Ovary (tissue), 9 donors: ENCODE data around the gene PHF21A. TPM values are rescaled to one million over a fixed set of nuclear protein-coding genes. Genes with fewer than 3 reads are reported as not detected.

Experiments
- DNase-seq, 5 donors: peaks; one replicate each; pipeline ENCODE4 v3.0.0-alpha.2; 2019 to 2020
- H3K27ac ChIP-seq, 2 donors: fragments of 200-600 bp; one replicate each; pipeline versions ENCODE4 v1.5.1 to v1.8.0; 2019 to 2022
- H3K27me3 ChIP-seq: fragments of 200-600 bp; one replicate; pipeline ENCODE4 v1.8.0; 2022
- H3K36me3 ChIP-seq: fragments of 200-600 bp; sonication (generic); one replicate; pipeline ENCODE4 v1.5.1; 2019
- H3K4me1 ChIP-seq: one replicate; pipeline ENCODE4 v1.8.1; 2013; ENCODE audit warnings: mild to moderate bottlenecking, moderate library complexity; ENCODE audit not compliant: insufficient read depth
- H3K4me3 ChIP-seq: fragments of 200-600 bp; sonication (generic); one replicate; pipeline ENCODE4 v1.5.1; 2017
- H3K9me3 ChIP-seq, 2 donors: fragments of 200-600 bp in 1 of 2; sonication (generic) in 1 of 2; one replicate each; pipeline versions ENCODE4 v1.5.1 to v1.8.1; 2013 to 2019; ENCODE audit warnings: mild to moderate bottlenecking in 1 of 2, moderate library complexity in 1 of 2
- EP300 ChIP-seq: sonication (generic); formaldehyde crosslinking; IDR thresholded peaks from one replicate; pipeline ENCODE4 v1.6.1; 2017; ENCODE audit warnings: antibody characterized with exemption
- POLR2A ChIP-seq: fragments of 450-650 bp; IDR thresholded peaks from one replicate; pipeline ENCODE4 v1.6.1; 2017; ENCODE audit warnings: antibody characterized with exemption, mild to moderate bottlenecking, moderate library complexity
- WGBS, 3 donors: extraction: QIAGEN DNeasy Blood & Tissue Kit in 1 of 3; methylation state at CpG; one replicate each; pipeline versions ENCODE4 v1.1.5 to v1.1.7; 2013 to 2017; 5-methylcytosine and 5-hydroxymethylcytosine counted together
- intact Hi-C, 4 donors: fragments of 100-400 bp; cut with DNase I; formaldehyde crosslinking; loops; one replicate each; pipeline versions ENCODE4 v1.11.0 to v1.15.1; 2022 to 2023
- polyA plus RNA-seq, 2 donors: library from polyadenylated mRNA; stranded (reverse); fragments of 200-250 nt in 1 of 2; fragments of 350-450 nt in 1 of 2; fragmentation: Illumina TruSeq in 1 of 2; extraction: RNeasy Lipid Tissue Mini Kit (QIAGEN cat#74804) in 1 of 2; gene quantifications; one replicate each; pipeline ENCODE4 v1.2.3, GENCODE V29; 2013 to 2014
- total RNA-seq, 7 donors: library from RNA; depleted of rRNA in 2 of 7; stranded (reverse); fragments of >200 nt in 2 of 7; fragmentation: NEBNext Ultra II Directional in 3 of 7; extraction: Animal tissue kit (Norgen Biotek cat#: 25700) in 3 of 7; gene quantifications; one replicate each; pipeline versions ENCODE4 v1.1.0 to v1.2.4, GENCODE V29; 2016 to 2023
- TF ChIP-seq, protein P1 (sequence below), 3 donors: fragments of 450-650 bp in 2 of 3; fragments of 200-600 bp in 1 of 3; IDR thresholded peaks; one replicate each; pipeline versions ENCODE4 v1.5.1 to v1.8.0; 2016 to 2022; ENCODE audit warnings: antibody characterized with exemption in 3 of 3, mild to moderate bottlenecking in 1 of 3
- donor health status: DM: no; HTN: no; CAD: no; lungs with moderate emphysema.
- donor health status: DM: no; HTN: no; CAD: no.
- donor health status: Bipolar disorder and iron deficiency.
- donor health status: DM: yes; HTN: yes; CAD: no.
- donor health status: DM: no; HTN: no; CAD: no.
- donor health status: DM: yes; HTN: yes; CAD: no.

The PHF21A gene
- total and polyA plus RNA-seq, 9 donors = 20.6 to 76.0 (median 58.2) TPM

- intact Hi-C loops = no loop called here
- H3K9me3 ChIP-seq = no peaks in the 10 kb centered on the region
- no peak overlapping the region for H3K27ac ChIP-seq
- no peaks in the 10 kb centered on the region for H3K4me1 ChIP-seq
- WGBS, 3 donors = 18 to 34% (median 22%) methylated on average over 4 of the region's 4 CpGs
- TF ChIP-seq, protein P1, sequence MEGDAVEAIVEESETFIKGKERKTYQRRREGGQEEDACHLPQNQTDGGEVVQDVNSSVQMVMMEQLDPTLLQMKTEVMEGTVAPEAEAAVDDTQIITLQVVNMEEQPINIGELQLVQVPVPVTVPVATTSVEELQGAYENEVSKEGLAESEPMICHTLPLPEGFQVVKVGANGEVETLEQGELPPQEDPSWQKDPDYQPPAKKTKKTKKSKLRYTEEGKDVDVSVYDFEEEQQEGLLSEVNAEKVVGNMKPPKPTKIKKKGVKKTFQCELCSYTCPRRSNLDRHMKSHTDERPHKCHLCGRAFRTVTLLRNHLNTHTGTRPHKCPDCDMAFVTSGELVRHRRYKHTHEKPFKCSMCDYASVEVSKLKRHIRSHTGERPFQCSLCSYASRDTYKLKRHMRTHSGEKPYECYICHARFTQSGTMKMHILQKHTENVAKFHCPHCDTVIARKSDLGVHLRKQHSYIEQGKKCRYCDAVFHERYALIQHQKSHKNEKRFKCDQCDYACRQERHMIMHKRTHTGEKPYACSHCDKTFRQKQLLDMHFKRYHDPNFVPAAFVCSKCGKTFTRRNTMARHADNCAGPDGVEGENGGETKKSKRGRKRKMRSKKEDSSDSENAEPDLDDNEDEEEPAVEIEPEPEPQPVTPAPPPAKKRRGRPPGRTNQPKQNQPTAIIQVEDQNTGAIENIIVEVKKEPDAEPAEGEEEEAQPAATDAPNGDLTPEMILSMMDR (IDR thresholded peaks at IDR 0.05) = no peak
- no peak for TF ChIP-seq POLR2A
- TF ChIP-seq EP300 = no peak
- H3K36me3 ChIP-seq = no peaks in the 10 kb centered on the region
- no peaks in the 10 kb centered on the region for H3K27me3 ChIP-seq
- DNase-seq = no peak
- H3K4me3 ChIP-seq = no peak overlapping the region
Measured at GRCh38 chr11:45973601-45974000, 147.7 kb downstream of the PHF21A start.

DNA sequence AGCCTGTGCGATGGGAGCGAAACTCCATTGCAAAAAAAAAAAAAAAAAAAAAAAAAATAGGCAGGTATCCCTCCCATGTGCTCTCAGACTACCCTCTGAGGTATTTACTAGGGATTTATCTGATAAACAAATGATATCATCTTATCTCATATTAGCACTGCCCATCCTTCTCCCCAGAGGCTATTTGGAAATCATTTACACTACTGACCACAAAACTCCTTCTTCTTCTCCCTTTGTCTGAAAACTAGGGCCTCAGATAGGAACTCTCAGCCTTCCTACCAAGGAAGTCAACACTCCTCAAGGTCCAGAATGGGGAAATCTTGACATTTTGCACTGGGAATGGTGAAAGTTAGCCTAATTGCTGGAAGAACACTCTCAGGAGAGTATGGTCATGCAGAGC lies 152.4 kb downstream of the PHF21A start:
- intact Hi-C loops = loop anchor here in 3 of 4 donors (5.0 to 10.0 kb wide), 5 partner anchors 33 to 336 kb away; no protein-coding TSS in a partner anchor

DNA sequence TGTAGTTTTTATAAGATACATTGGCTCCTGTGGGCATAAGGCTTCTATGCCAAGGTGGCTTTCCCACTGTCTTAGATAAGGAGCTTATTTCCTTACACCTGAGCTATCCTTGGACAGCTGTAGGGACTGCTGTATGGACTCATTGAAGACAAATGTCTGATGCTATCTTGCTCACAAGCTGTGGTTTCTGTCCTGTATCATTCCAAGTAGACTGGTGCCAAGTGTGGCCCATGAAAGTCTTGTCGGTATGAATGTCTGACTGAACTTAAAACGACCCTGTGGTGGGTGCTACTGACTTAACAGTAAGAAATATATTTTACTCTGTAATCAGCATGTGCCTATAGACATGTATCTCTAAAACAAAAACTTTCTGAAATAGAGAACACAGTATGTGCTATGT lies 153.7 kb downstream of the PHF21A start:
- no peak overlapping the region for H3K4me3 ChIP-seq
- H3K27me3 ChIP-seq = no peaks in the 10 kb centered on the region
- no peaks in the 10 kb centered on the region for H3K4me1 ChIP-seq
- TF ChIP-seq POLR2A = no peak
- TF ChIP-seq, protein P1 (IDR thresholded peaks at IDR 0.05) = no peak
- TF ChIP-seq EP300 = no peak
- no peaks in the 10 kb centered on the region for H3K9me3 ChIP-seq
- no peak for DNase-seq
- H3K36me3 ChIP-seq = no peaks in the 10 kb centered on the region
- 57 to 75% (median 73%) methylated on average over 2 of the region's 2 CpGs for WGBS, 3 donors
- no peak overlapping the region for H3K27ac ChIP-seq
- intact Hi-C loops = loop anchor here in 3 of 4 donors (5.0 to 10.0 kb wide), 5 partner anchors 35 to 337 kb away; no protein-coding TSS in a partner anchor

More for the DNA sequence above, 152.4 kb downstream of the PHF21A start:
- no peak for DNase-seq
- Histone ChIP-seq H3K27me3 (no peaks in the 10 kb centered on the region), H3K36me3 (no peaks in the 10 kb centered on the region), H3K27ac (no peak overlapping the region), H3K4me1 (no peaks in the 10 kb centered on the region), H3K4me3 (no peak overlapping the region), H3K9me3 (no peaks in the 10 kb centered on the region)
- TF ChIP-seq POLR2A (no peak), EP300 (no peak)
- TF ChIP-seq, protein P1 (IDR thresholded peaks at IDR 0.05) = no peak
- 96% methylated on average over 2 of the region's 2 CpGs for WGBS, 3 donors

DNA sequence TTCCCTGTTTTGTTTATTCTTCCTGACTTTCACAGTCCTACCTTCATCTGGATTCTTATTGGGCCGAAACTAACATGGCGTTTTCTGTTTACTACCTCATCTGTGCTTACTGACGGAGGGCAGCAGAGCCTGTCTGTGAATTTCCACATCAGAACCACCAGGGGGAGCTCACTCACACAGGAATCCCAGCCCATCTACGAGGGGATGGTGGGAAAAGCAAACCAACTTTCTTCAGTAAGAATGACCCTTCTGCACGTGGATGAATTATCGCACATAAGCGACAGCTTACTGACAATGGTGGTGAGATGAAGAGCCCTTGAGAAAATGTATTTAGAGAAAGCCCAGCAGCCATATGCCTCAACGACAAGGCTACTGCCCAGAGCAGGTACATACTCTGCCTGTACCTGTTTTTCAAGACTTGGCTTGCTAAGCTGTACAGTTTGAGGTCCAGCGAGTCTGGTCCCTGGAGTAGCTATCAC lies 156.3 kb downstream of the PHF21A start:
- peak; percentile 59 to 74 (median 65) for DNase-seq
- WGBS, 3 donors = 17 to 19% (median 18%) methylated on average over 9 of the region's 9 CpGs

More for the DNA sequence above, 156.3 kb downstream of the PHF21A start:
- intact Hi-C loops = loop anchor here in 3 of 4 donors (5.0 to 10.0 kb wide), 5 partner anchors 37 to 340 kb away; no protein-coding TSS in a partner anchor
- H3K4me1 ChIP-seq = no peaks in the 10 kb centered on the region
- no peaks in the 10 kb centered on the region for H3K36me3 ChIP-seq
- H3K9me3 ChIP-seq = no peaks in the 10 kb centered on the region
- H3K4me3 ChIP-seq = no peak overlapping the region
- peak overlapping the region in 1 of 2 donors; percentile 0 for H3K27ac ChIP-seq
- no peaks in the 10 kb centered on the region for H3K27me3 ChIP-seq
- TF ChIP-seq POLR2A = no peak
- TF ChIP-seq EP300 = no peak
- TF ChIP-seq, protein P1 (IDR thresholded peaks at IDR 0.05) = peak; percentile 78 to 85 (median 79)
